IMR-90 (cell line): ENCODE data around the gene PIGU. TPM values are rescaled to one million over a fixed set of nuclear protein-coding genes. Genes with fewer than 3 reads are reported as not detected.

Experiments
- ATAC-seq: fragments of 200-7000 bp; cut with Tn5 transposase; 2 replicates; pipeline ENCODE4 v1.9.1; 2020; ENCODE audit warnings: low read depth, mild to moderate bottlenecking, moderate library complexity
- BruUV-seq: library from RNA; stranded (reverse); fragments of 400-500 nt; replicated peaks from 2 replicates; lab custom pipeline; 2021; lab: Mats Ljungman, UMichigan
- CTCF ChIA-PET: fragments of 300-600 bp; formaldehyde crosslinking; extraction: SDS; loops from one replicate; lab custom pipeline; 2021; ENCODE audit warnings: antibody characterized with exemption; lab: Yijun Ruan, JAX
- POLR2A ChIA-PET: fragments of 300-600 bp; sonication (Branson Sonifier 250); formaldehyde crosslinking; loops from one replicate; lab custom pipeline; 2022; ENCODE audit warnings: antibody characterized with exemption; ENCODE audit not compliant: unreplicated experiment; lab: Charles Lee
- DNase-seq: peaks from one replicate; pipeline ENCODE4 v3.0.0; 2013
- H2AFZ ChIP-seq: replicated peaks from 2 replicates; pipeline ENCODE3; 2013; ENCODE audit warnings: low read length, mild to moderate bottlenecking; ENCODE audit not compliant: poor library complexity
- H2AK5ac ChIP-seq: 2 replicates; pipeline ENCODE4 v1.6.1; 2013; ENCODE audit warnings: low read depth, low read length, inconsistent platforms
- H2AK9ac ChIP-seq: replicated peaks from 2 replicates; pipeline ENCODE3; 2013; ENCODE audit warnings: mild to moderate bottlenecking, low read depth, low read length, moderate library complexity; ENCODE audit not compliant: poor library complexity
- H2BK120ac ChIP-seq: 2 replicates; pipeline ENCODE4 v1.6.1; 2013; ENCODE audit warnings: low read depth, low read length, inconsistent platforms
- H2BK15ac ChIP-seq: 3 replicates; pipeline ENCODE4 v1.6.1; 2013; ENCODE audit warnings: low read depth, low read length, inconsistent platforms
- H2BK20ac ChIP-seq: 2 replicates; pipeline ENCODE4 v1.6.1; 2013; ENCODE audit warnings: low read depth, mild to moderate bottlenecking, inconsistent platforms, low read length, moderate library complexity
- H2BK5ac ChIP-seq: 2 replicates; pipeline ENCODE4 v1.6.1; 2013; ENCODE audit warnings: mild to moderate bottlenecking, low read depth, low read length, inconsistent platforms; ENCODE audit not compliant: poor library complexity, severe bottlenecking
- H3K14ac ChIP-seq: replicated peaks from 2 replicates; pipeline ENCODE4 v1.6.1; 2013; ENCODE audit warnings: low read depth, low read length, inconsistent platforms
- H3K18ac ChIP-seq: 2 replicates; pipeline ENCODE4 v1.6.1; 2013; ENCODE audit warnings: low read depth, low read length, control low read depth
- H3K23ac ChIP-seq: 2 replicates; pipeline ENCODE4 v1.6.1; 2013; ENCODE audit warnings: low read depth, low read length, inconsistent platforms
- H3K27ac ChIP-seq: 2 replicates; pipeline ENCODE4 v1.5.1; 2013; ENCODE audit warnings: mild to moderate bottlenecking, control low read depth, low read length; ENCODE audit not compliant: insufficient read depth
- H3K27me3 ChIP-seq: 2 replicates; pipeline ENCODE4 v1.6.1; 2013; ENCODE audit warnings: low read length; ENCODE audit not compliant: control insufficient read depth, insufficient read depth
- H3K36me3 ChIP-seq: 2 replicates; pipeline ENCODE4 v1.6.1; 2013; ENCODE audit warnings: low read length, mixed read lengths; ENCODE audit not compliant: control insufficient read depth, insufficient read depth
- H3K4ac ChIP-seq: 2 replicates; pipeline ENCODE4 v1.6.1; 2013; ENCODE audit warnings: low read depth, low read length, inconsistent platforms
- H3K4me1 ChIP-seq: 2 replicates; pipeline ENCODE4 v1.6.1; 2013; ENCODE audit warnings: low read length, mixed read lengths; ENCODE audit not compliant: control insufficient read depth, insufficient read depth
- H3K4me2 ChIP-seq: 2 replicates; pipeline ENCODE4 v1.6.1; 2013; ENCODE audit warnings: low read depth, mild to moderate bottlenecking, control low read depth, low read length, moderate library complexity
- H3K4me3 ChIP-seq: 2 replicates; pipeline ENCODE4 v1.5.1; 2013; ENCODE audit warnings: low read depth, mild to moderate bottlenecking, control low read depth, low read length, moderate library complexity; ENCODE audit not compliant: insufficient read depth
- H3K56ac ChIP-seq: 2 replicates; pipeline ENCODE4 v1.6.1; 2013; ENCODE audit warnings: low read length, inconsistent platforms; ENCODE audit not compliant: insufficient read depth; ENCODE audit errors: extremely low read depth
- H3K79me1 ChIP-seq, 2 experiments: 2 replicates each; pipeline ENCODE4 v1.6.1; 2013; ENCODE audit warnings: low read length in 2 of 2, inconsistent platforms in 1 of 2, low read depth in 1 of 2
- H3K9ac ChIP-seq: 2 replicates; pipeline ENCODE4 v1.6.1; 2013; ENCODE audit warnings: low read depth, low read length, control low read depth
- H3K9me1 ChIP-seq: 2 replicates; pipeline ENCODE4 v1.6.1; 2013; ENCODE audit warnings: low read length, inconsistent platforms; ENCODE audit not compliant: insufficient read depth
- H3K9me3 ChIP-seq: 2 replicates; pipeline ENCODE4 v1.6.1; 2013; ENCODE audit warnings: low read length; ENCODE audit not compliant: control insufficient read depth, insufficient read depth
- H4K20me1 ChIP-seq: 2 replicates; pipeline ENCODE4 v1.6.1; 2013; ENCODE audit warnings: low read length, inconsistent platforms; ENCODE audit not compliant: insufficient read depth
- H4K5ac ChIP-seq: 2 replicates; pipeline ENCODE4 v1.6.1; 2013; ENCODE audit warnings: mild to moderate bottlenecking, low read depth, low read length, control low read depth
- H4K8ac ChIP-seq, 2 experiments: 2 replicates each; pipeline ENCODE4 v1.6.1; 2013; ENCODE audit warnings: low read depth in 2 of 2, low read length in 2 of 2, control low read depth in 1 of 2, inconsistent platforms in 1 of 2
- H4K91ac ChIP-seq: 2 replicates; pipeline ENCODE4 v1.6.1; 2013; ENCODE audit warnings: low read depth, low read length, inconsistent platforms; ENCODE audit not compliant: insufficient read depth
- CEBPB ChIP-seq: IDR thresholded peaks from 2 replicates; pipeline ENCODE4 v1.6.1; 2012; ENCODE audit warnings: low read depth, low read length, improper control_type of control experiment
- NFE2L2 ChIP-seq: fragments of 150-350 bp; IDR thresholded peaks from 2 replicates; pipeline ENCODE4 v1.6.1; 2016; ENCODE audit warnings: low read depth, mild to moderate bottlenecking, low read length
- WGBS, 2 experiments: methylation state at CpG; one replicate each; pipeline versions ENCODE4 v1.1.5 to v1.1.7; 2013; ENCODE audit warnings: missing lambda C conversion rate in 2 of 2; ENCODE audit not compliant: insufficient read length in 1 of 2; ENCODE audit errors: extremely low coverage in 2 of 2; 5-methylcytosine and 5-hydroxymethylcytosine counted together
- dilution Hi-C: fragments of 300-500 bp; cut with HindIII; formaldehyde crosslinking; loops from one replicate; pipeline ENCODE4 v1.14.3; 2018; ENCODE audit warnings: low sequenced_read_pairs; ENCODE audit not compliant: unreplicated experiment
- in situ Hi-C: fragments of 300-500 bp; cut with MboI; formaldehyde crosslinking; loops from 3 replicates; pipeline ENCODE4 v1.14.3; 2019; ENCODE audit warnings: low sequenced_read_pairs, inconsistent platforms, mixed read lengths
- intact Hi-C: fragments of 100-400 bp; cut with micrococcal nuclease; formaldehyde crosslinking; loops from 2 replicates; pipeline ENCODE4 v1.10.0; 2022
- polyA plus RNA-seq, 3 experiments: library from polyadenylated mRNA; depleted of rRNA; stranded (reverse); fragments of >200 nt; gene quantifications; 2 replicates each; pipeline ENCODE4 v1.2.3, GENCODE V29; 2012; ENCODE audit warnings: low replicate concordance in 1 of 3
- total RNA-seq: library from RNA; depleted of rRNA; stranded (reverse); fragments of >200 nt; gene quantifications from 2 replicates; pipeline ENCODE4 v1.2.3, GENCODE V29; 2012

Gene PIGU
- total and polyA plus RNA-seq, 2 of the 4 experiments (the other 2 are of a cell fraction) = 11.1 to 31.1 TPM

DNA sequence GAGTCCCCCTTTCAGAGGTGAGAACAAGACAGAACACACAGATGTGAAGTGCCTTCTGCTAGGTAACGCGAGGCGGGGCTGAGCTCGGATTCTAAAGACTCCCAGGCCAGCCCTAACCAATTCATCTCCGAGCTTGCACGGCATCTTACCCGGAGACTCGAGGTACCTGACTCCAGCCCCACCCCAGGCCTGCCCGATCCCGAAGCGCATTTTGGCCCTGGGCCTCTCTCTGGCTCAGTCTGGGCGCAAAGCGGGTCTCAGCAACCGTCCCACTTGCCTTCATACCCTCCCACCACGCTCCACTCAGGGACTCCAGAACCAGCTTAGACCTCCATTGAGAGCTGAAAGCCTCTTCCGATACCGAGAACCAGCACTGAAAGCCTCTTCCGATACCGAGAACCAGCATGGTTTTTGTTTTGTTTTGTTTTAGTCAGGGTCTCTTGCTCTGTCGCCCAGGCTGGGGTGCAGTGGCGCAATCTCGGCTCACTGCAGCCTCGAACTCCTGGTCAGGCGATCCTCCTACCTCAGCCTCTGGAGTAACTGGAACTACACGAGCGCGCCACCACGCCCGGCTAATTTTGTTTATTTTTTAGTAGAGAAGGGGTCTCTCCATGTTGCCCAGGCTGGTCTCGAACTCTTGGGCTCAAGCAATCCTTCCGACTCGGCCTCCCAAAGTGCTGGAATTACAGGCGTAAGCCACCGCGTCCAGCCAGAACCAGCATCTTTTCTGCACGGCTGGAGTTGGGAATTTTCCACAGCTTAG is 161.2 kb downstream of the PIGU start:
- Histone ChIP-seq H4K8ac (peak overlapping the region; percentile 79 to 91), H4K20me1 (no peaks in the 10 kb centered on the region), H3K4ac (peak overlapping the region; percentile 97), H2BK15ac (no peak overlapping the region; the same call in 2 of the 3 replicates), H2BK20ac (peak overlapping the region; percentile 57; the same call in 1 of the 2 replicates), H2BK120ac (peak overlapping the region; percentile 42), H2AK9ac (peak overlapping the region; percentile 95), H3K18ac (peak overlapping the region; percentile 33), H4K91ac (peak overlapping the region; percentile 87), H3K56ac (peak overlapping the region; percentile 58), H3K4me2 (peak overlapping the region; percentile 77), H2AK5ac (peak overlapping the region; percentile 91), H3K4me1 (peaks cover 7% of the 10 kb centered on the region; the same call in 1 of the 2 replicates), H3K9ac (peak overlapping the region; percentile 74), H3K27ac (peak overlapping the region; percentile 88), H3K14ac (peak overlapping the region; percentile 94), H3K79me1 (peaks cover 8 to 60% of the 10 kb centered on the region in 2 experiments; a peak in 3 of 4 replicates), H3K4me3 (peak overlapping the region; percentile 89), H3K9me1 (peaks cover 8% of the 10 kb centered on the region), H2AFZ (peak overlapping the region; percentile 86), H4K5ac (peak overlapping the region; percentile 71), H3K27me3 (no peaks in the 10 kb centered on the region), H2BK5ac (peak overlapping the region; percentile 78), H3K23ac (peak overlapping the region; percentile 73), H3K9me3 (no peaks in the 10 kb centered on the region), H3K36me3 (peaks cover 6% of the 10 kb centered on the region)
- in situ Hi-C loops (loop anchor here (5.0 kb wide), 1 partner anchor 203 kb away; no protein-coding TSS in a partner anchor), intact Hi-C loops (loop anchor here (2.0 kb wide), 1 partner anchor 203 kb away; no protein-coding TSS in a partner anchor), dilution Hi-C loops (no loop called here)
- TF ChIP-seq CEBPB = peak; percentile 60
- no peak for TF ChIP-seq NFE2L2
- DNase-seq (peak; percentile 47), ATAC-seq (peak; percentile 16)
- 2% methylated on average over 17 of the region's 36 CpGs; no CpG with 5 or more reads in 1 of the 2 experiments for WGBS, 2 experiments
- no TSS peak for BruUV-seq
- CTCF ChIA-PET = interaction anchor here (4.3 kb wide), 1 partner anchor 203 kb away, joined by 24 read pairs; no protein-coding TSS in a partner anchor
- POLR2A ChIA-PET = no interaction called here
